HG03521 (cell line): ENCODE data around the gene VAV3.

Experiments used
- ATAC-seq: cut with Tn5 transposase; IDR thresholded peaks from one replicate; pipeline ENCODE4 v1.9.1; 2021; ENCODE audit warnings: mild to moderate bottlenecking, moderate library complexity; ENCODE audit not compliant: unreplicated experiment

VAV3 gene

GRCh38 chr1:107803579-107803978 is 161.4 kb downstream of the VAV3 start:
- no peak for ATAC-seq

GRCh38 chr1:107802654-107803053 is 162.3 kb downstream of the VAV3 start:
- ATAC-seq: no peak

GRCh38 chr1:107795994-107796393 is 169.0 kb downstream of the VAV3 start:
- no peak for ATAC-seq

GRCh38 chr1:107795441-107795840 is 169.5 kb downstream of the VAV3 start:
- ATAC-seq: no peak

- ATAC-seq: no peak
These were observed 170.4 kb downstream of the VAV3 start for GRCh38 chr1:107794571-107794970.

GRCh38 chr1:107793896-107794453 is 171.0 kb downstream of the VAV3 start:
- no peak for ATAC-seq

GRCh38 chr1:107791348-107791747 is 173.6 kb downstream of the VAV3 start:
- ATAC-seq: no peak

GRCh38 chr1:107789817-107790524 is 175.0 kb downstream of the VAV3 start:
- ATAC-seq: no peak

GRCh38 chr1:107788206-107789202 is 176.5 kb downstream of the VAV3 start:
- ATAC-seq: no peak

- no peak for ATAC-seq
These were observed 177.7 kb downstream of the VAV3 start for GRCh38 chr1:107787299-107787698.

- no peak for ATAC-seq
These were observed 178.7 kb downstream of the VAV3 start for GRCh38 chr1:107786203-107786845.

- no peak for ATAC-seq
These were observed 179.3 kb downstream of the VAV3 start for GRCh38 chr1:107785496-107786202.

GRCh38 chr1:107782217-107782845 is 182.6 kb downstream of the VAV3 start:
- ATAC-seq: no peak

GRCh38 chr1:107781245-107781644 is 183.7 kb downstream of the VAV3 start:
- ATAC-seq: no peak

- ATAC-seq: peak; percentile 14
These were observed 187.3 kb downstream of the VAV3 start for GRCh38 chr1:107777664-107778047.

GRCh38 chr1:107776900-107777663 is 187.9 kb downstream of the VAV3 start:
- ATAC-seq: peak; percentile 85

GRCh38 chr1:107771377-107771776 is 193.6 kb downstream of the VAV3 start:
- no peak for ATAC-seq

GRCh38 chr1:107767156-107767582 is 197.8 kb downstream of the VAV3 start:
- ATAC-seq: no peak

- ATAC-seq: no peak
These were observed 198.4 kb downstream of the VAV3 start for GRCh38 chr1:107766533-107766932.
